ENCODE data around the gene CLASP1. TPM values are rescaled to one million over a fixed set of nuclear protein-coding genes. Genes with fewer than 3 reads are reported as not detected.

CLASP1 gene
- total RNA-seq, 2 experiments from 2014 or later: 60.3 to 61.4 TPM

- Mint-ChIP-seq H3K4me1 (ENCODE audit: low read depth) (peaks cover 53% of the 10 kb centered on the region), H3K27me3 (no peaks in the 10 kb centered on the region), H3K9me3 (no peaks in the 10 kb centered on the region), H3K4me3 (no peak overlapping the region), H3K27ac (no peak overlapping the region), H3K36me3 (ENCODE audit: low read depth) (peaks cover 22% of the 10 kb centered on the region)
- intact Hi-C loops (cut with micrococcal nuclease): loop anchor here (10.0 kb wide), 2 partner anchors 47 to 117 kb away; partner anchors contain the start of gene CLASP1
- ChIA-PET CTCF (no interaction called here), POLR2A (no interaction called here)
- TF ChIP-seq CTCF (IDR thresholded peaks at IDR 0.05): no peak
- DNase-seq (no peak), ATAC-seq (no peak)
Observed at GRCh38 chr2:121598087-121598486, 51.2 kb downstream of the CLASP1 start.

- ChIA-PET POLR2A (interaction anchor here (0.6 to 1.7 kb wide), 6 partner anchors 11 to 218 kb away, joined by 3 to 17 read pairs (median 5); partner anchors contain the start of gene RNU4ATAC), CTCF (interaction anchor here (0.9 to 2.4 kb wide), 9 partner anchors 11 to 194 kb away, joined by 3 to 11 read pairs (median 5); no protein-coding TSS in a partner anchor)
- DNase-seq: peak; percentile 60
- peak overlapping the region; percentile 94 for H3K27ac Mint-ChIP-seq
- peak overlapping the region; percentile 77 for H3K4me3 Mint-ChIP-seq
- intact Hi-C loops (cut with micrococcal nuclease): loop anchor here (10.0 kb wide), 2 partner anchors 48 to 118 kb away; partner anchors contain the start of gene CLASP1
- H3K27me3 Mint-ChIP-seq: no peaks in the 10 kb centered on the region
- H3K36me3 Mint-ChIP-seq (ENCODE audit: low read depth): peaks cover 12% of the 10 kb centered on the region
- TF ChIP-seq CTCF (IDR thresholded peaks at IDR 0.05): no peak
- no peaks in the 10 kb centered on the region for H3K9me3 Mint-ChIP-seq
- peaks cover 47% of the 10 kb centered on the region for H3K4me1 Mint-ChIP-seq (ENCODE audit: low read depth)
- peak; percentile 92 for ATAC-seq
Observed at GRCh38 chr2:121596221-121597080, 52.8 kb downstream of the CLASP1 start.

- no peak overlapping the region for H3K4me3 Mint-ChIP-seq
- no peaks in the 10 kb centered on the region for H3K27me3 Mint-ChIP-seq
- no peak for DNase-seq
- H3K9me3 Mint-ChIP-seq: no peaks in the 10 kb centered on the region
- TF ChIP-seq CTCF (IDR thresholded peaks at IDR 0.05): no peak
- ATAC-seq: no peak
- CTCF ChIA-PET: interaction anchor here (0.9 to 2.4 kb wide), 7 partner anchors 10 to 193 kb away, joined by 3 to 11 read pairs (median 5); no protein-coding TSS in a partner anchor
- peaks cover 38% of the 10 kb centered on the region for H3K4me1 Mint-ChIP-seq (ENCODE audit: low read depth)
- POLR2A ChIA-PET: interaction anchor here (1.2 to 1.7 kb wide), 3 partner anchors 10 to 65 kb away, joined by 3 to 17 read pairs (median 5); partner anchors contain the start of gene RNU4ATAC
- intact Hi-C loops (cut with micrococcal nuclease): loop anchor here (10.0 kb wide), 2 partner anchors 50 to 120 kb away; partner anchors contain the start of gene CLASP1
- H3K27ac Mint-ChIP-seq: peak overlapping the region; percentile 94
- peaks cover 5% of the 10 kb centered on the region for H3K36me3 Mint-ChIP-seq (ENCODE audit: low read depth)
Observed at GRCh38 chr2:121595012-121595891, 54.0 kb downstream of the CLASP1 start.

GRCh38 chr2:121591199-121591598 is 58.1 kb downstream of the CLASP1 start:
- Mint-ChIP-seq H3K27ac (no peak overlapping the region), H3K9me3 (no peaks in the 10 kb centered on the region), H3K4me3 (no peak overlapping the region), H3K27me3 (no peaks in the 10 kb centered on the region), H3K4me1 (ENCODE audit: low read depth) (peaks cover 16% of the 10 kb centered on the region), H3K36me3 (ENCODE audit: low read depth) (no peaks in the 10 kb centered on the region)
- TF ChIP-seq CTCF (IDR thresholded peaks at IDR 0.05): no peak
- intact Hi-C loops (cut with micrococcal nuclease): loop anchor here (10.0 kb wide), 2 partner anchors 54 to 124 kb away; partner anchors contain the start of gene CLASP1
- DNase-seq (no peak), ATAC-seq (no peak)
- POLR2A ChIA-PET: interaction anchor here (0.7 kb wide), 1 partner anchor 139 kb away, joined by 3 read pairs; no protein-coding TSS in a partner anchor
- CTCF ChIA-PET: no interaction called here
